Amygdala (tissue), 56 donors: ENCODE measurements around the gene WNT2B.

Experiments used
- DNase-seq, 56 donors: peaks; one replicate each; lab custom pipeline; 2025; lab: John Stamatoyannopoulos, UW

The WNT2B gene

DNA sequence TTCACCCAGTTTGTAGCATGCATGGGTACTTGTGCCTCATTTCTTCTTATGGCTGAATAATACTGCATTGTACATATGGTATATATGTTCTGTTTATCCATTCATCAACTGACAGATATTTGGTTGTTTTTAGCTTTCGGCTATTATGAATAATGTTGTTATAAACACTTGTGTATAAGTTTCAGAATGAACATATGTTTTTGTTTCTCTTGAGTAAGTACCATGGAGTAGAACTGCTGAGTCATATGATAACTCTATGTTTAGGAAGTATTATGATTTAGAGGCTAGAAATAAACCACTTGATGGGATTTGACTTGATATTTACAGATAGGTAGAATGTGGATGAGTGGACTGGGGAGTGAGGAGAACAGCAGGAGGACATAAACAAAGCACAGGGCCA lies 48.6 kb downstream of the WNT2B start:
- DNase-seq = no peak

DNA sequence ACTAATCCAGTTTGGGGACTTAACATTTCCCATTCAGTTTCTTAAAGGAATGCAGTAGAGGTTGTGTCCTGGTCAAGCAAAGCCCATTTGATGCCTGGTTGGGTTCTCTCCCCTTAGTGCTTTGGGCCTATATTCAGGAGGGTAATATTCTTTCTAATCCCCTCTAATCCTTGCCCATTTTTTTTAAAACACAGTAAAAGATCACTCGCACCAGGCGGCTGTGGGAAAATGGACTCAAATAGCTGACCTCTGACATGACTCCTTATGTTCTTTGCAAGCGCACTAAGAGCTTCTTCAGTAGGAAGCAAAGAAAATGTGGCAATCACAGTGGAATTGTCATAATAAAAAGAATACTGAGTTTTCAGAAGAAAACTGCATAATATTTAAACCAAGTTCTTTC lies 49.9 kb downstream of the WNT2B start:
- DNase-seq = no peak

DNA sequence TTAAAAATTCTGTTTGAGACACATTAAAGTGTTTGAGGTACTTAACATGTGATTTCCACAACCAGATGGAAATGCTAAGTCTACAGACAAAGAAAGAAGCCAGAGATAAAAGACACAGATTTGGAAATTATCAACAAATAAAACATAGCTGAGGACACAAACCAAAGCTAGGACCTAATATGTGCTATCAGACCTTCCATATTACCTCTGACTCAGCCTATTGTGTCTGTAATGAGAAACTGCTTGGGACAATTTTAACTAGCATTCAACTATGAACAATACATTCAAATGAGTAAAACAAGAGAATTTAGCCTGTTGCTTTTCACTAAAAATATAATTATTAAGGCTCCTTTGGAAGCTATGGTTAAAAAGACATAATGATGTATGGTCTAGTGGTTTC lies 54.6 kb downstream of the WNT2B start:
- DNase-seq = no peak

DNA sequence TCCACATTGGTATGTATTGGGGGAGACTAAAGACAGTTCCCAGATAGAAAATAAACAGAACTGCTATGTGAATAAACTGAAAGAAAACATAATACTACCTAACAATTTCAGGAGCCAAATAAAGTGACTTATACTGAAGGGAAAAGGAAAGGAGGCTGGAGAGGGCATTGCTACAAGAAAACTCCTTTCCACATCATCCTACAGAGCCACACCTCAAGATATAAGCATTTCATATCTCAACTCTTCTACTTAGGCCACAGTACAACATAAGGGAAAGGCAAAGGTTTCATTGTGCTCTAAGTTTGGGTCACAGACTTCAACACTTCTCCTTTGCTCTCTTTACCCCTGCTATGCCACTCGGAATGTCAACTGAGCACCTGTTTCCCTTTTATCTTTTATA lies 55.3 kb downstream of the WNT2B start:
- no peak for DNase-seq

DNA sequence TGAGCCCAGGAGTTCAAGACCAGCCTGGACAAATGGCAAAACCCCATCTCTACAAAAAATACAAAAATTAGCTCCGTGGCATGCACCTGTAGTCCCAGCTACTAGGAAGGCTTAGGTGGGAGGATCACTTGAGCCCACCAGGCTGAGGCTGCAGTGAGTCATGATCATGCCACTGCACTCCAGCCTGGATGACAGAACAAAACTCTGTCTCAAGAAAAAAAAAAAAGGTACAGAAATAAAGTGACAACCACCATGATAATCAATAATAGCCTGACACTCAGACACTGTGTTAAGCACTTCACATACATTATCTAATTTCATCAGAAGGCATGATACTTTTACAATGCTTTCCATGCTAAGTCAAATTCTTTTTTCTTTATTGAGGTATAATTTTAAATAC lies 57.0 kb downstream of the WNT2B start:
- DNase-seq = no peak

DNA sequence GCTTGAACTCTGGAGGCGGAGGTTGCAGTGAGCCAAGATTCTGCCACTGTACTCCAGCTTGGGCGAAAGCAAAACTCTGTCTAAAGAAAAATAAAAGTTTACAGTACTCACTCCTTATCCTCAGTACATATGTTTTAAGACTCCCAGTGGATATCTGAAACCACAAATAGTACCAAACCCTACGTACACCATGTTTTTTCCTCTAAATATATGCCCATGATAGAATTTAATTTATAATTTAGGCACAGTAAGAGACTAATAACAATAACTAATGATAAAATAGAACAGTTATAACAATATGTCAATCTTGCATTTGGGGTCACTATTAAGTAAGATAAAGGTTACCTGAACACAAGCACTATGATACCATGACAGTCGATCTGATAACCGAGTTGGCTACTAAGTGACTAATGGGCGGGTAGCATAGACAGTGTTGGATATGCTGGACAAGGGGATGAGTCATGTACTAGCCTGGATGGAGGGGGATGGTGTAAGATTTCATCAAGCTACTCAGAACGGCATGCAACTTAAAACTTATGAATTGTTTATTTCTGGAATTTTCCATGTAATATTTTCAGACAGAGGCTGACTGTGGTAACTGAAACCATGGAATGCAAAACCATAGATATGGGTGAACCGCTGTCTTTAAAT lies 66.5 kb downstream of the WNT2B start:
- DNase-seq = no peak

DNA sequence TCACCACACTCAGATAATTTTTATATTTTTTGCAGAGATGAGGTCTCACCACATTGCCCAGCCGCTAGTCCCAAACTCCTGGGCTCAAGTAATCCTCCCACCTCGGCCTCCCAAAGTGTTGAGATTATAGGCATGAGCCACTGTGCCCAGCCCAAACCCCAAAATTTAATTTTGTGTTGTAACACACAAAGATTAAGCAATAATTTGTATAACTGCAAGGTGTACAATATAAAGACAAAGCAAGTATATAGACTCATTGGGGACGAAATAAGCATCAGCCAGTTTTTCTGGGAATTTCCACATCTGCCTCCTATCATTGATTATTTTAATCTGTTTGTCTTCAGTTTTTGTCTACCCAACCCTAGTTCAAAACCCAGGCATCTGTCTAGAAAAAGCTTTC lies 67.5 kb downstream of the WNT2B start:
- DNase-seq = no peak
